HG02973 (cell line): Measurements from ENCODE around the gene LY9.
"Not testable (repeated sequence)": the region's sequence is repeated elsewhere in the genome, so short reads cannot be mapped to it uniquely, and the experiment has no call there.

Source experiments
- ATAC-seq: cut with Tn5 transposase; IDR thresholded peaks from one replicate; pipeline ENCODE4 v1.9.1; 2021; ENCODE audit warnings: moderate library complexity; ENCODE audit not compliant: unreplicated experiment

LY9 gene

GRCh38 chr1:160862203-160863060 is 66.5 kb downstream of the LY9 start, which contains the start of gene CD244:
CD244 (minus strand) TSS chr1:160862887; CDS start chr1:160862677, 210 bp downstream.
- peak; percentile 66 for ATAC-seq

- no peak for ATAC-seq
These were observed 67.2 kb downstream of the LY9 start for GRCh38 chr1:160863061-160863773.

GRCh38 chr1:160863774-160864131 is 67.8 kb downstream of the LY9 start:
- ATAC-seq = no peak

GRCh38 chr1:160864173-160864572 is 68.2 kb downstream of the LY9 start:
- no peak for ATAC-seq

GRCh38 chr1:160865337-160865736 is 69.4 kb downstream of the LY9 start:
- no peak for ATAC-seq

GRCh38 chr1:160866001-160866694 is 70.2 kb downstream of the LY9 start:
- ATAC-seq = no peak

GRCh38 chr1:160866695-160867260 is 70.8 kb downstream of the LY9 start:
- ATAC-seq = no peak

GRCh38 chr1:160867651-160868050 is 71.7 kb downstream of the LY9 start:
- ATAC-seq = not testable (repeated sequence)

- ATAC-seq = no peak
These were observed 72.2 kb downstream of the LY9 start for GRCh38 chr1:160868141-160868540.

GRCh38 chr1:160874935-160875334 is 79.0 kb downstream of the LY9 start:
- no peak for ATAC-seq

- ATAC-seq = not testable (repeated sequence)
These were observed 79.6 kb downstream of the LY9 start for GRCh38 chr1:160875591-160875990.

- ATAC-seq = no peak
These were observed 80.3 kb downstream of the LY9 start for GRCh38 chr1:160876311-160876710.

- no peak for ATAC-seq
These were observed 81.2 kb downstream of the LY9 start for GRCh38 chr1:160877221-160877620.
